ENCODE data around the gene IL17RD.
"Not testable (repeated sequence)": the region's sequence is repeated elsewhere in the genome, so short reads cannot be mapped to it uniquely, and the experiment has no call there.

IL17RD gene

GRCh38 chr3:57086201-57086600 is 79.0 kb downstream of the IL17RD start:
- TF ChIP-seq CTCF (IDR thresholded peaks at IDR 0.05; ENCODE audit: borderline replicate concordance, control extremely low read depth, extremely low read depth, insufficient read depth, missing control alignments) = no peak
- in situ Hi-C loops (cut with MboI; ENCODE audit: low sequenced_read_pairs, unreplicated experiment) = no loop called here
- DNase-seq (ENCODE audit: low spot score) = no peak

- in situ Hi-C loops (cut with MboI; ENCODE audit: low sequenced_read_pairs, unreplicated experiment) = no loop called here
- TF ChIP-seq CTCF (IDR thresholded peaks at IDR 0.05; ENCODE audit: borderline replicate concordance, control extremely low read depth, extremely low read depth, insufficient read depth, missing control alignments) = no peak
- no peak for DNase-seq (ENCODE audit: low spot score)
These were observed 79.9 kb downstream of the IL17RD start for GRCh38 chr3:57085211-57085610.

GRCh38 chr3:57083266-57083995 is 81.7 kb downstream of the IL17RD start:
- in situ Hi-C loops (cut with MboI; ENCODE audit: low sequenced_read_pairs, unreplicated experiment); DNase-seq (ENCODE audit: low spot score): not testable (repeated sequence)

GRCh38 chr3:57082481-57082880 is 82.7 kb downstream of the IL17RD start:
- no peak for TF ChIP-seq CTCF (IDR thresholded peaks at IDR 0.05; ENCODE audit: borderline replicate concordance, control extremely low read depth, extremely low read depth, insufficient read depth, missing control alignments)
- in situ Hi-C loops (cut with MboI; ENCODE audit: low sequenced_read_pairs, unreplicated experiment) = no loop called here
- DNase-seq (ENCODE audit: low spot score) = no peak

- in situ Hi-C loops (cut with MboI; ENCODE audit: low sequenced_read_pairs, unreplicated experiment) = no loop called here
- DNase-seq (ENCODE audit: low spot score) = no peak
- no peak for TF ChIP-seq CTCF (IDR thresholded peaks at IDR 0.05; ENCODE audit: borderline replicate concordance, control extremely low read depth, extremely low read depth, insufficient read depth, missing control alignments)
These were observed 84.0 kb downstream of the IL17RD start for GRCh38 chr3:57081173-57081572.

GRCh38 chr3:57080171-57080570 is 85.0 kb downstream of the IL17RD start:
- no peak for TF ChIP-seq CTCF (IDR thresholded peaks at IDR 0.05; ENCODE audit: borderline replicate concordance, control extremely low read depth, extremely low read depth, insufficient read depth, missing control alignments)
- DNase-seq (ENCODE audit: low spot score) = no peak
- in situ Hi-C loops (cut with MboI; ENCODE audit: low sequenced_read_pairs, unreplicated experiment) = no loop called here

- in situ Hi-C loops (cut with MboI; ENCODE audit: low sequenced_read_pairs, unreplicated experiment) = no loop called here
- no peak for DNase-seq (ENCODE audit: low spot score)
- TF ChIP-seq CTCF (IDR thresholded peaks at IDR 0.05; ENCODE audit: borderline replicate concordance, control extremely low read depth, extremely low read depth, insufficient read depth, missing control alignments) = no peak
These were observed 85.7 kb downstream of the IL17RD start for GRCh38 chr3:57079474-57079831.

Data from GM13976 (cell line).